Suprapubic skin (tissue), 4 donors: Measurements from ENCODE around the gene DPYD. TPM values are rescaled to one million over a fixed set of nuclear protein-coding genes. Genes with fewer than 3 reads are reported as not detected.

Source experiments
- DNase-seq, 2 donors: peaks; one replicate each; pipeline ENCODE4 v3.0.0-alpha.2; 2019; ENCODE audit warnings: low spot score in 2 of 2
- H3K27ac ChIP-seq: fragments of 200-600 bp; sonication (generic); one replicate; pipeline ENCODE4 v1.5.1; 2019
- H3K27me3 ChIP-seq: fragments of 200-600 bp; sonication (generic); one replicate; pipeline ENCODE4 v1.5.1; 2019
- H3K36me3 ChIP-seq: fragments of 200-600 bp; sonication (generic); one replicate; pipeline ENCODE4 v1.5.1; 2019
- H3K4me1 ChIP-seq: fragments of 200-600 bp; sonication (generic); one replicate; pipeline ENCODE4 v1.5.1; 2019
- H3K4me3 ChIP-seq: fragments of 200-600 bp; sonication (generic); one replicate; pipeline ENCODE4 v1.5.1; 2019; ENCODE audit warnings: mild to moderate bottlenecking
- H3K9me3 ChIP-seq: fragments of 200-600 bp; sonication (generic); one replicate; pipeline ENCODE4 v1.5.1; 2019
- EP300 ChIP-seq: sonication (generic); formaldehyde crosslinking; IDR thresholded peaks from one replicate; pipeline ENCODE4 v1.6.1; 2017; ENCODE audit warnings: antibody characterized with exemption
- POLR2A ChIP-seq, 2 donors: fragments of 450-650 bp; IDR thresholded peaks; one replicate each; pipeline ENCODE4 v1.6.1; 2017; ENCODE audit warnings: antibody characterized with exemption in 2 of 2, mild to moderate bottlenecking in 2 of 2, moderate library complexity in 2 of 2
- POLR2AphosphoS5 ChIP-seq, 3 donors: sonication (generic); formaldehyde crosslinking; IDR thresholded peaks; one replicate each; pipeline ENCODE4 v1.6.1; 2017; ENCODE audit warnings: antibody characterized with exemption in 3 of 3
- WGBS: methylation state at CpG from one replicate; pipeline ENCODE4 v1.1.5; 2018; 5-methylcytosine and 5-hydroxymethylcytosine counted together
- total RNA-seq, 4 donors: library from RNA; depleted of rRNA; stranded (reverse); fragments of >200 nt; gene quantifications; one replicate each; pipeline ENCODE4 v1.1.0, GENCODE V29; 2016
- TF ChIP-seq, protein P1 (sequence below), 2 donors: fragments of 200-600 bp in 1 of 2; fragments of 450-650 bp in 1 of 2; sonication (generic) in 1 of 2; IDR thresholded peaks; one replicate each; pipeline ENCODE4 v1.5.1; 2016 to 2019; ENCODE audit warnings: antibody characterized with exemption in 2 of 2, mild to moderate bottlenecking in 1 of 2, moderate library complexity in 1 of 2

DPYD gene
- total RNA-seq, 4 donors from 2014 or later, result 10.1 to 31.9 (median 11.6) TPM

- H3K27ac ChIP-seq, result no peak overlapping the region
Measured at GRCh38 chr1:97780884-97781283, 139.9 kb downstream of the DPYD start.

DNA sequence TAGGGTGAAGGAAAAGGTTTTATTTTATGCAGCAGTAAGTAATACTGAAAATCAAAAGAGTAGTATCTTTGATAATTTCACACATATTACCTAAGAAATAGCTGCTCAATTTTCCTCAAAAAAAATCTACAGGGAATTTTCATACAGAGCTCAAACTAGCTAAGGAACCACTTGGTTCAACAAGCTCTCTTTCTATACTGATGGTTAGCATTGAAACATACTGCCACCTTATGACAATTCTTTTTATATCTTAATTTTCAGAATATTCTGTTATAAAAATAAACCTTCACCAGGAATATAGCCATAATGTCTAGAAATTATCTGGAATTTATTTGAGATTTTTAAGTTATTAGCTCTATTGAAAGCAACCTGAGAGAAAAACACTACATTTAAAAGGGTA is 142.1 kb downstream of the DPYD start:
- no peaks in the 10 kb centered on the region for H3K27me3 ChIP-seq
- TF ChIP-seq EP300 (no peak), POLR2AphosphoS5 (IDR thresholded peaks at IDR 0.05) (no peak), POLR2A (IDR thresholded peaks at IDR 0.05) (no peak)
- TF ChIP-seq, protein P1, sequence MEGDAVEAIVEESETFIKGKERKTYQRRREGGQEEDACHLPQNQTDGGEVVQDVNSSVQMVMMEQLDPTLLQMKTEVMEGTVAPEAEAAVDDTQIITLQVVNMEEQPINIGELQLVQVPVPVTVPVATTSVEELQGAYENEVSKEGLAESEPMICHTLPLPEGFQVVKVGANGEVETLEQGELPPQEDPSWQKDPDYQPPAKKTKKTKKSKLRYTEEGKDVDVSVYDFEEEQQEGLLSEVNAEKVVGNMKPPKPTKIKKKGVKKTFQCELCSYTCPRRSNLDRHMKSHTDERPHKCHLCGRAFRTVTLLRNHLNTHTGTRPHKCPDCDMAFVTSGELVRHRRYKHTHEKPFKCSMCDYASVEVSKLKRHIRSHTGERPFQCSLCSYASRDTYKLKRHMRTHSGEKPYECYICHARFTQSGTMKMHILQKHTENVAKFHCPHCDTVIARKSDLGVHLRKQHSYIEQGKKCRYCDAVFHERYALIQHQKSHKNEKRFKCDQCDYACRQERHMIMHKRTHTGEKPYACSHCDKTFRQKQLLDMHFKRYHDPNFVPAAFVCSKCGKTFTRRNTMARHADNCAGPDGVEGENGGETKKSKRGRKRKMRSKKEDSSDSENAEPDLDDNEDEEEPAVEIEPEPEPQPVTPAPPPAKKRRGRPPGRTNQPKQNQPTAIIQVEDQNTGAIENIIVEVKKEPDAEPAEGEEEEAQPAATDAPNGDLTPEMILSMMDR (IDR thresholded peaks at IDR 0.05), result no peak
- H3K4me1 ChIP-seq, result no peaks in the 10 kb centered on the region
- H3K27ac ChIP-seq, result no peak overlapping the region
- DNase-seq, result no peak
- H3K36me3 ChIP-seq, result no peaks in the 10 kb centered on the region
- H3K9me3 ChIP-seq, result no peaks in the 10 kb centered on the region
- no peak overlapping the region for H3K4me3 ChIP-seq

More at GRCh38 chr1:97780884-97781283, 139.9 kb downstream of the DPYD start:
- H3K4me3 ChIP-seq, result no peak overlapping the region
- H3K9me3 ChIP-seq, result no peaks in the 10 kb centered on the region
- H3K4me1 ChIP-seq, result no peaks in the 10 kb centered on the region
- TF ChIP-seq POLR2A (IDR thresholded peaks at IDR 0.05) (no peak), POLR2AphosphoS5 (IDR thresholded peaks at IDR 0.05) (no peak), EP300 (no peak)
- TF ChIP-seq, protein P1 (IDR thresholded peaks at IDR 0.05), result no peak
- no peaks in the 10 kb centered on the region for H3K27me3 ChIP-seq
- DNase-seq, result no peak
- WGBS, result 86% methylated on average over 2 of the region's 2 CpGs
- no peaks in the 10 kb centered on the region for H3K36me3 ChIP-seq

- Histone ChIP-seq H3K36me3 (no peaks in the 10 kb centered on the region), H3K4me3 (no peak overlapping the region), H3K9me3 (no peaks in the 10 kb centered on the region), H3K4me1 (no peaks in the 10 kb centered on the region), H3K27me3 (no peaks in the 10 kb centered on the region), H3K27ac (no peak overlapping the region)
- WGBS, result 94% methylated on average over 2 of the region's 2 CpGs
- DNase-seq, result no peak
- TF ChIP-seq, protein P1 (IDR thresholded peaks at IDR 0.05), result no peak
- no peak for TF ChIP-seq EP300
- no peak for TF ChIP-seq POLR2A (IDR thresholded peaks at IDR 0.05)
- TF ChIP-seq POLR2AphosphoS5 (IDR thresholded peaks at IDR 0.05), result no peak
Measured at GRCh38 chr1:97770376-97770775, 150.5 kb downstream of the DPYD start.

GRCh38 chr1:97767381-97767780 is 153.5 kb downstream of the DPYD start:
- WGBS, result 65% methylated on average over 4 of the region's 4 CpGs
- Histone ChIP-seq H3K27ac (no peak overlapping the region), H3K4me1 (no peaks in the 10 kb centered on the region), H3K9me3 (no peaks in the 10 kb centered on the region), H3K4me3 (no peak overlapping the region), H3K27me3 (no peaks in the 10 kb centered on the region), H3K36me3 (no peaks in the 10 kb centered on the region)
- DNase-seq, result no peak
- TF ChIP-seq EP300, result no peak
- TF ChIP-seq POLR2A (IDR thresholded peaks at IDR 0.05), result no peak
- no peak for TF ChIP-seq POLR2AphosphoS5 (IDR thresholded peaks at IDR 0.05)
- TF ChIP-seq, protein P1 (IDR thresholded peaks at IDR 0.05), result no peak

- Histone ChIP-seq H3K4me1 (no peaks in the 10 kb centered on the region), H3K36me3 (no peaks in the 10 kb centered on the region)
- no peak for TF ChIP-seq POLR2A (IDR thresholded peaks at IDR 0.05)
- TF ChIP-seq, protein P1 (IDR thresholded peaks at IDR 0.05), result no peak
- TF ChIP-seq POLR2AphosphoS5 (IDR thresholded peaks at IDR 0.05), result no peak
- TF ChIP-seq EP300, result no peak
Measured at GRCh38 chr1:97764991-97765390, 155.8 kb downstream of the DPYD start.

More at GRCh38 chr1:97764991-97765390, 155.8 kb downstream of the DPYD start:
- WGBS, result 94% methylated on average over 1 of the region's 1 CpG
- Histone ChIP-seq H3K9me3 (no peaks in the 10 kb centered on the region), H3K27ac (no peak overlapping the region), H3K27me3 (no peaks in the 10 kb centered on the region), H3K4me3 (no peak overlapping the region)
- DNase-seq, result no peak
